K562 (cell line): ENCODE results near the gene MXD3. TPM values are rescaled to one million over a fixed set of nuclear protein-coding genes. Genes with fewer than 3 reads are reported as not detected.

Experiments used
- CEBPB ChIP-seq: fragments of 450-650 bp; IDR thresholded peaks from 2 replicates; pipeline ENCODE4 v1.6.1; 2016; ENCODE audit warnings: missing genetic modification characterization, missing compliant biosample characterization
- HDAC8 ChIP-seq: fragments of 450-650 bp; IDR thresholded peaks from 2 replicates; pipeline ENCODE4 v1.6.1; 2016; ENCODE audit warnings: mild to moderate bottlenecking, missing genetic modification characterization, moderate library complexity, missing compliant biosample characterization
- HINFP ChIP-seq: fragments of 450-650 bp; conservative IDR thresholded peaks from 2 replicates; pipeline ENCODE4 v1.6.1; 2016; ENCODE audit warnings: missing genetic modification characterization, low read depth, mild to moderate bottlenecking, control low read depth, missing compliant biosample characterization
- MEIS2 ChIP-seq: fragments of 450-650 bp; IDR thresholded peaks from 2 replicates; pipeline ENCODE4 v1.6.1; 2014; ENCODE audit warnings: mild to moderate bottlenecking; ENCODE audit not compliant: partially characterized antibody
- MTA3 ChIP-seq: fragments of 450-650 bp; formaldehyde crosslinking; IDR thresholded peaks from 2 replicates; pipeline ENCODE4 v1.6.1; 2017; ENCODE audit warnings: mild to moderate bottlenecking, borderline replicate concordance
- POLR2G ChIP-seq: fragments of 200-400 bp; formaldehyde crosslinking; IDR thresholded peaks from 2 replicates; pipeline ENCODE4 v1.6.1; 2017; ENCODE audit warnings: low read depth, mild to moderate bottlenecking, antibody characterized with exemption, low read length, moderate library complexity
- POLR3G ChIP-seq: IDR thresholded peaks from 2 replicates; pipeline ENCODE4 v1.6.1; 2011; ENCODE audit not compliant: insufficient read length, insufficient replicate concordance; ENCODE audit errors: extremely low read depth
- PRMT5 ChIP-seq: sonication (generic); formaldehyde crosslinking; IDR thresholded peaks from 2 replicates; pipeline ENCODE4 v1.5.0; 2020; ENCODE audit warnings: missing genetic modification reagents
- SMAD3 ChIP-seq: fragments of 450-650 bp; formaldehyde crosslinking; conservative IDR thresholded peaks from 2 replicates; pipeline ENCODE4 v1.4.0; 2020; ENCODE audit warnings: mild to moderate bottlenecking
- STAG1 ChIP-seq: sonication (generic); formaldehyde crosslinking; IDR thresholded peaks from 2 replicates; pipeline ENCODE4 v1.5.0; 2020; ENCODE audit warnings: missing genetic modification reagents, borderline replicate concordance
- STAT5A ChIP-seq: IDR thresholded peaks from 2 replicates; pipeline ENCODE4 v1.6.1; 2012; ENCODE audit warnings: low read length, inconsistent platforms, borderline replicate concordance
- ZBTB49 ChIP-seq: sonication (generic); formaldehyde crosslinking; IDR thresholded peaks from 2 replicates; pipeline ENCODE4 v1.8.0; 2022; ENCODE audit warnings: missing genetic modification reagents, mild to moderate bottlenecking, borderline replicate concordance
- ZFX ChIP-seq: sonication (generic); formaldehyde crosslinking; IDR thresholded peaks from 2 replicates; pipeline ENCODE4 v1.8.0; 2022; ENCODE audit warnings: mild to moderate bottlenecking, missing genetic modification reagents, moderate library complexity
- ZNF407 ChIP-seq: fragments of 450-650 bp; IDR thresholded peaks from 2 replicates; pipeline ENCODE4 v1.6.1; 2016; ENCODE audit warnings: low read depth
- ZNF589 ChIP-seq: fragments of 200-800 bp; sonication (Bioruptor generic); IDR thresholded peaks from 2 replicates; pipeline ENCODE4 v1.6.1; 2016; ENCODE audit warnings: low read depth, missing genetic modification characterization, missing compliant biosample characterization
- ZNF668 ChIP-seq: fragments of 250-450 bp; sonication (Bioruptor Pico); IDR thresholded peaks from 2 replicates; pipeline ENCODE4 v1.8.0; 2022; ENCODE audit warnings: mild to moderate bottlenecking, inconsistent platforms
- polyA plus RNA-seq, 8 experiments: library from polyadenylated mRNA; depleted of rRNA in 4 of 8; stranded (reverse) in 5 of 8; unstranded in 3 of 8; fragments of >200 nt; fragmentation: Nextera tagmentation in 2 of 8; fragmentation: Illumina TruSeq in 1 of 8; extraction: Ambion mirVana in 2 of 8; extraction: Trizol in 1 of 8; gene quantifications; 2 replicates each; pipeline versions ENCODE4 v1.2.1 to v1.2.3, GENCODE V29; 2011 to 2014; ENCODE audit warnings: inconsistent platforms in 1 of 8, missing spikeins in 1 of 8
- total RNA-seq, 7 experiments: library from RNA; depleted of rRNA in 6 of 7; stranded (reverse); fragments of >200 nt in 6 of 7; fragmentation: Illumina TruSeq in 2 of 7; extraction: Trizol in 2 of 7; gene quantifications; 2 replicates each; pipeline versions ENCODE4 v1.2.1 to v1.2.3, GENCODE V29; 2011 to 2021; ENCODE audit warnings: low replicate concordance in 1 of 7

The MXD3 gene
- total and polyA plus RNA-seq, 9 of the 15 experiments (the other 6 are each of a cell fraction or from before 2014, with no cell fraction given), result 0.28 to 24.8 (median 4.5) TPM

GRCh38 chr5:177317959-177318377 is 6.3 kb upstream of the MXD3 start (continued):
- no peak for TF ChIP-seq ZBTB49 (CRISPR knock-in tag)
- no peak for TF ChIP-seq ZNF668 (CRISPR knock-in tag)
- no peak for TF ChIP-seq ZNF589 (CRISPR knock-in tag)
- TF ChIP-seq STAG1 (CRISPR knock-in tag), result peak; percentile 44; the same call in 1 of the 2 replicates
- TF ChIP-seq POLR2G, result no peak
- no peak for TF ChIP-seq HDAC8 (tag)
- TF ChIP-seq SMAD3 (CRISPR knock-in tag), result no peak
- TF ChIP-seq MTA3, result 0 out of 2 replicates have a peak, but pooled peaks have one; percentile 34
- TF ChIP-seq PRMT5 (CRISPR knock-in tag), result no peak
- TF ChIP-seq STAT5A, result no peak
- TF ChIP-seq HINFP (tag), result no peak
- TF ChIP-seq POLR3G, result no peak
- no peak for TF ChIP-seq MEIS2
- TF ChIP-seq ZFX (CRISPR knock-in tag), result no peak
- TF ChIP-seq ZNF407, result no peak
- peak; percentile 67; the same call in 1 of the 2 replicates for TF ChIP-seq CEBPB (tag)
